Right atrium auricular region (tissue), 2 donors: ENCODE data around the gene LHPP. TPM values are rescaled to one million over a fixed set of nuclear protein-coding genes. Genes with fewer than 3 reads are reported as not detected.

Experiments used
- DNase-seq: peaks from one replicate; pipeline ENCODE4 v3.0.0-alpha.2; 2019; ENCODE audit warnings: low spot score
- H3K27ac ChIP-seq, 2 donors: fragments of 200-600 bp; sonication (generic); 1 replicate in 1 of 2; 2 replicates in 1 of 2; pipeline ENCODE4 v1.5.1; 2016 to 2019
- H3K27me3 ChIP-seq, 2 donors: fragments of 200-600 bp; sonication (generic); one replicate each; pipeline versions ENCODE4 v1.5.1 to v1.6.0; 2017 to 2019
- H3K36me3 ChIP-seq: fragments of 200-600 bp; sonication (generic); one replicate; pipeline ENCODE4 v1.5.1; 2016
- H3K4me1 ChIP-seq, 2 donors: fragments of 200-600 bp; sonication (generic); one replicate each; pipeline versions ENCODE4 v1.5.1 to v1.6.0; 2017 to 2019
- H3K4me3 ChIP-seq, 2 donors: fragments of 200-600 bp; sonication (generic); 1 replicate in 1 of 2; 2 replicates in 1 of 2; pipeline ENCODE4 v1.5.1; 2017 to 2019; ENCODE audit warnings: mild to moderate bottlenecking in 1 of 2, moderate library complexity in 1 of 2
- H3K9me3 ChIP-seq, 2 donors: fragments of 200-600 bp; sonication (generic); one replicate each; pipeline ENCODE4 v1.5.1; 2019
- total RNA-seq, 2 donors: library from RNA; depleted of rRNA; stranded (reverse); fragments of >200 nt; gene quantifications; one replicate each; pipeline ENCODE4 v1.1.0, GENCODE V29; 2016
- TF ChIP-seq, protein P1 (sequence below), 2 donors: fragments of 200-600 bp; sonication (generic); IDR thresholded peaks; one replicate each; pipeline ENCODE4 v1.5.1; 2019; ENCODE audit warnings: antibody characterized with exemption in 2 of 2

Gene LHPP
- total RNA-seq, 2 donors from 2014 or later: 10.3 to 23.7 TPM

DNA sequence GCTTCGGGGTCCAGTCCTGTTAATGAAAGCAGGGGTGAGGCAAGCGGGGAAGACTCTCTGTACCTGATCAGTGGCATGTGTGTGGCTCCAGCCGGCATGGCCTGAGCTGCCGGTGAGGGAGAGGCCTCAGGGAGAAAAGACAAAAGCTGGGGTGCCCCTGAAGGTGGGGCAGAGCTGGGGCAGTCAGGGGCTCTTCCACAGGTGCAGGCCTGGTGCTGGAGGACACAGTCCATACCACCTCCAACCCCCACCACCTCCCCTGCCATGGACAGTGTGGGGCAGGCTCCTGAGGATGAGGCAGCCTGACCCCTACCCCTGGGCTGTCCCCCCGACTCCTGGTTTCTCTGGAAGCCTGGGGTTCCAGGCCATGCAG lies 129.5 kb downstream of the LHPP start:
- no peak overlapping the region for H3K4me3 ChIP-seq
- H3K36me3 ChIP-seq: no peaks in the 10 kb centered on the region
- peaks cover 0 to 21% of the 10 kb centered on the region in 2 donors for H3K4me1 ChIP-seq
- H3K27ac ChIP-seq: no peak overlapping the region
- TF ChIP-seq, protein P1, sequence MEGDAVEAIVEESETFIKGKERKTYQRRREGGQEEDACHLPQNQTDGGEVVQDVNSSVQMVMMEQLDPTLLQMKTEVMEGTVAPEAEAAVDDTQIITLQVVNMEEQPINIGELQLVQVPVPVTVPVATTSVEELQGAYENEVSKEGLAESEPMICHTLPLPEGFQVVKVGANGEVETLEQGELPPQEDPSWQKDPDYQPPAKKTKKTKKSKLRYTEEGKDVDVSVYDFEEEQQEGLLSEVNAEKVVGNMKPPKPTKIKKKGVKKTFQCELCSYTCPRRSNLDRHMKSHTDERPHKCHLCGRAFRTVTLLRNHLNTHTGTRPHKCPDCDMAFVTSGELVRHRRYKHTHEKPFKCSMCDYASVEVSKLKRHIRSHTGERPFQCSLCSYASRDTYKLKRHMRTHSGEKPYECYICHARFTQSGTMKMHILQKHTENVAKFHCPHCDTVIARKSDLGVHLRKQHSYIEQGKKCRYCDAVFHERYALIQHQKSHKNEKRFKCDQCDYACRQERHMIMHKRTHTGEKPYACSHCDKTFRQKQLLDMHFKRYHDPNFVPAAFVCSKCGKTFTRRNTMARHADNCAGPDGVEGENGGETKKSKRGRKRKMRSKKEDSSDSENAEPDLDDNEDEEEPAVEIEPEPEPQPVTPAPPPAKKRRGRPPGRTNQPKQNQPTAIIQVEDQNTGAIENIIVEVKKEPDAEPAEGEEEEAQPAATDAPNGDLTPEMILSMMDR (IDR thresholded peaks at IDR 0.05): no peak
- DNase-seq: no peak
- peaks cover 0 to 7% of the 10 kb centered on the region in 2 donors for H3K9me3 ChIP-seq
- H3K27me3 ChIP-seq: no peaks in the 10 kb centered on the region

DNA sequence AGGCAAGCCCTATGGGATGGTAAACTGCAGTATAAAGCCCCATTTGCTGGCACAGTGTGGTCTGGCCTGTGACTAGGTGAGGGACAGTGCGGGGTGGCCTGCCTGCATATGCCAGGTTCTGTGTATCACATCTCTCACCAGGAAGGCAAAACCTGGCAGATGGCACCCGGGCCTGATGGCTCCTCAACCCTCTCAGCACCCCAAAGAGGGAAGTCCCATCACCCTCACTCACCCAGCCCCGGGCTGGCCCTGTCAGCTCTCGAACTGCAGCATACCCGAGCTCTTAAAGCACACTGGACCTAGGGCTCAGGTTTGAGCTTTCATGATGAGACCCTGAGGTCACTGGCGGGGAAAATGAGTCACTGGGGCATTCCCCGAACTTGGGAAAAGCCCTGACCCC lies 130.5 kb downstream of the LHPP start:
- no peak for DNase-seq
- peaks cover 0 to 7% of the 10 kb centered on the region in 2 donors for H3K9me3 ChIP-seq
- TF ChIP-seq, protein P1 (IDR thresholded peaks at IDR 0.05): no peak
- H3K4me3 ChIP-seq: no peak overlapping the region
- no peaks in the 10 kb centered on the region for H3K36me3 ChIP-seq
- H3K4me1 ChIP-seq: peaks cover 0 to 21% of the 10 kb centered on the region in 2 donors
- no peaks in the 10 kb centered on the region for H3K27me3 ChIP-seq
- H3K27ac ChIP-seq: no peak overlapping the region

DNA sequence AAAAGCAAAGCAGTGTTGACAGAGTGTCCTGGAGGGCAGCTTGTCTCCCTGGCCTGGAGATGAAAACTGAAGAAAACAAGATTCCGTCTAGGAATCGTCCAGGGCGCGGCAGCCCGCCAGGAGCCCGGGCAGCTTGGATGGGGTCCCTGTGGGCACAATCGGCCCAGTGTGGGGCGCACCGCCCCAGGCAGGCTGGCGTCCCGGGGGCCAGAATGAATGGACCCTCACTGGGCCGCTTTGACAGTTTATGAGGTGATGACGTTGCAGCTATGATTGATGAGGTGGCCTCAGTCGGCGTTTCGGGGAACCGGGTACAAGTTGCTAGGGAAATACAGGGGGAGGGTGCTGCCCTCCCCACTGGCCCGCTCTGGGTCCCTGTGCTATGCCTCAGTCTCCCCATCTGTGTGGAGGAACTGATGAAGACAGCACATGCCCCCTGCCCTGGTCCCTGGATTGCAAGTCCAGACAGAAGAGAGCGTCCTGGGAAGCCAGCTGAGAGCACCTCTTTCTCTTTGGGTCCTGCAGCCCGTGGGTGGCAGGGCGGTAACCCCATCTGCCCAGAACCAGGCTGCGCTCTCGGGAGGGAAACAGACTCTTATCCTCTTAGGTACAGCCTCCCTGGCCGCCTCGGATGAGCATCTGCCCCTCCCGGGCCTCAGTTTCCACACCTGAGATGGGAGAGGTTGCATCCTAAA lies 131.3 kb downstream of the LHPP start:
- Histone ChIP-seq H3K27ac (no peak overlapping the region), H3K4me1 (peaks cover 0 to 20% of the 10 kb centered on the region in 2 donors), H3K9me3 (peaks cover 0 to 7% of the 10 kb centered on the region in 2 donors), H3K4me3 (no peak overlapping the region), H3K27me3 (no peaks in the 10 kb centered on the region), H3K36me3 (no peaks in the 10 kb centered on the region)
- TF ChIP-seq, protein P1 (IDR thresholded peaks at IDR 0.05): no peak
- no peak for DNase-seq

DNA sequence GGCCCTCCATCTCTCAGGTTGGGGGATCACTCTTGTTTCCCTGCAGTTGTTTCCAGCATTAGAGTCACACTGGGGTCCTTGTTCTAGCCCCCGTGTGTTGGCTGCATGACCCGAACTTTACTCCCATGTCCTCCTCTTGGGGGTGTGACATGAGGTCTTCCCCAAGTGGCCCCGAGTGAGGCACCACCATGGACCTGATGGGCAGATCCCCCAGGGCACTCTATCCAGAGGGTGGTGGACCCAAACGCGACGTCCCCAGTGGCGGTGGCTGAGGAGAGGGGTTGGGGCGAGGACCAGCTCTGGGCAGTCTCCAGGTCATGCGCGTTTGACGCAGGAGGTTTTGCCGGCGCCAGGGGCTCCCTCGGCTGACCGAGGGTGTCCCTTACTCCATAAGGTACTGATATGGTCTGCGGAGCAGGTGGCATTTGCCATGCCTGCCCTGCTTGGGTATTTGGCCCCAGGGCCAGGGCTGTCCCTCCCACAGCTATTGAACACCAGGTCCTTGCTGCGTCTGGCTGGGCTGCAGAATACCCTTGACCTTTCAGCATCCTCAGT lies 131.9 kb downstream of the LHPP start:
- Histone ChIP-seq H3K9me3 (peaks cover 0 to 7% of the 10 kb centered on the region in 2 donors), H3K27ac (no peak overlapping the region), H3K4me3 (no peak overlapping the region), H3K4me1 (peaks cover 0 to 14% of the 10 kb centered on the region in 2 donors), H3K36me3 (no peaks in the 10 kb centered on the region), H3K27me3 (no peaks in the 10 kb centered on the region)
- TF ChIP-seq, protein P1 (IDR thresholded peaks at IDR 0.05): no peak
- DNase-seq: no peak

DNA sequence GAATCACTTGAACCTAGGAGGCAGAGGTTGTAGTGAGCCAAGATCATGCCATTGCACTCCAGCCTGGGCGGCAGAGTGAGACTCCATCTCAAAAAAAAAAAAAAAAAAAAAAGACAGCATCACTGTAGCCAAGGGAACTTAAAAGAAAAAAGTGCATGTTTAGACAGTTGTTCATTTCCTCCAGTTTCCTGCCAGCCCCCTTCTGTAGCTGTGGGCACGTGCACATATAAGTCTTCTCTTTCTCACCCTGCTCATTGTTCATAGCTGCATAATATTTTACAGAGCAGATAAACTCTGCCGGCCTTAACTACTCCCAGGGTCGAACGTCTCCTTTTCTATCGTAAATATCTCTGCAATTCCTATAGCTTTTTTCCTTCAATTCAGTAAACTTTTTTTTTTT lies 132.6 kb downstream of the LHPP start:
- DNase-seq: no peak
- TF ChIP-seq, protein P1 (IDR thresholded peaks at IDR 0.05): no peak
- Histone ChIP-seq H3K36me3 (no peaks in the 10 kb centered on the region), H3K4me1 (peaks cover 0 to 7% of the 10 kb centered on the region in 2 donors), H3K27me3 (no peaks in the 10 kb centered on the region), H3K9me3 (peaks cover 0 to 7% of the 10 kb centered on the region in 2 donors), H3K4me3 (no peak overlapping the region), H3K27ac (no peak overlapping the region)
